Right atrium auricular region (tissue), 2 donors: ENCODE measurements around the gene GGNBP2. TPM values are rescaled to one million over a fixed set of nuclear protein-coding genes. Genes with fewer than 3 reads are reported as not detected.

Experiments used
- DNase-seq: peaks from one replicate; pipeline ENCODE4 v3.0.0-alpha.2; 2019; ENCODE audit warnings: low spot score
- H3K27ac ChIP-seq, 2 donors: fragments of 200-600 bp; sonication (generic); 1 replicate in 1 of 2; 2 replicates in 1 of 2; pipeline ENCODE4 v1.5.1; 2016 to 2019
- H3K27me3 ChIP-seq, 2 donors: fragments of 200-600 bp; sonication (generic); one replicate each; pipeline versions ENCODE4 v1.5.1 to v1.6.0; 2017 to 2019
- H3K36me3 ChIP-seq: fragments of 200-600 bp; sonication (generic); one replicate; pipeline ENCODE4 v1.5.1; 2016
- H3K4me1 ChIP-seq, 2 donors: fragments of 200-600 bp; sonication (generic); one replicate each; pipeline versions ENCODE4 v1.5.1 to v1.6.0; 2017 to 2019
- H3K4me3 ChIP-seq, 2 donors: fragments of 200-600 bp; sonication (generic); 1 replicate in 1 of 2; 2 replicates in 1 of 2; pipeline ENCODE4 v1.5.1; 2017 to 2019; ENCODE audit warnings: mild to moderate bottlenecking in 1 of 2, moderate library complexity in 1 of 2
- H3K9me3 ChIP-seq, 2 donors: fragments of 200-600 bp; sonication (generic); one replicate each; pipeline ENCODE4 v1.5.1; 2019
- total RNA-seq, 2 donors: library from RNA; depleted of rRNA; stranded (reverse); fragments of >200 nt; gene quantifications; one replicate each; pipeline ENCODE4 v1.1.0, GENCODE V29; 2016
- TF ChIP-seq, protein P1 (sequence below), 2 donors: fragments of 200-600 bp; sonication (generic); IDR thresholded peaks; one replicate each; pipeline ENCODE4 v1.5.1; 2019; ENCODE audit warnings: antibody characterized with exemption in 2 of 2

GGNBP2 gene
- total RNA-seq, 2 donors from 2014 or later, result 26.7 to 30.1 TPM

DNA sequence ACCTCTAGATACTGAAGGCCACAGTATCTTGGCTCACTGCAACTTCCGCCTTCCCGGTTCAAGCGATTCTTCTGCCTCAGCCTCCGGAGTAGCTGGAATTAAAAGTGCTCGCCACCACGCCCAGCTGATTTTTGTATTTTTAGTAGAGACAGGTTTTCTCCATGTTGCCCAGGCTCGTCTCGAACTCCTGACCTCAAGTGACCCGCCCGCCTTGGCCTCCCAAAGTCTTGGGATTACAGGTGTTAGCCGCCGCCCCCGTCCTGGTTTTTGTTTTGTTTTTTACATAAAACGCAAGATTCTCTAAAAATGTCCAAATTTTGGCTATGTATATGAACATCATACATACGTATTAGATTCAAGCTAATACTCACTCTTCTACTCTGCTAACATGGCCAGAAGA, 2.0 kb upstream of the GGNBP2 start:
- Histone ChIP-seq H3K4me1 (peaks cover 0 to 31% of the 10 kb centered on the region in 2 donors), H3K9me3 (no peaks in the 10 kb centered on the region), H3K27me3 (no peaks in the 10 kb centered on the region), H3K36me3 (peaks cover 8% of the 10 kb centered on the region), H3K27ac (no peak overlapping the region), H3K4me3 (no peak overlapping the region)
- TF ChIP-seq, protein P1, sequence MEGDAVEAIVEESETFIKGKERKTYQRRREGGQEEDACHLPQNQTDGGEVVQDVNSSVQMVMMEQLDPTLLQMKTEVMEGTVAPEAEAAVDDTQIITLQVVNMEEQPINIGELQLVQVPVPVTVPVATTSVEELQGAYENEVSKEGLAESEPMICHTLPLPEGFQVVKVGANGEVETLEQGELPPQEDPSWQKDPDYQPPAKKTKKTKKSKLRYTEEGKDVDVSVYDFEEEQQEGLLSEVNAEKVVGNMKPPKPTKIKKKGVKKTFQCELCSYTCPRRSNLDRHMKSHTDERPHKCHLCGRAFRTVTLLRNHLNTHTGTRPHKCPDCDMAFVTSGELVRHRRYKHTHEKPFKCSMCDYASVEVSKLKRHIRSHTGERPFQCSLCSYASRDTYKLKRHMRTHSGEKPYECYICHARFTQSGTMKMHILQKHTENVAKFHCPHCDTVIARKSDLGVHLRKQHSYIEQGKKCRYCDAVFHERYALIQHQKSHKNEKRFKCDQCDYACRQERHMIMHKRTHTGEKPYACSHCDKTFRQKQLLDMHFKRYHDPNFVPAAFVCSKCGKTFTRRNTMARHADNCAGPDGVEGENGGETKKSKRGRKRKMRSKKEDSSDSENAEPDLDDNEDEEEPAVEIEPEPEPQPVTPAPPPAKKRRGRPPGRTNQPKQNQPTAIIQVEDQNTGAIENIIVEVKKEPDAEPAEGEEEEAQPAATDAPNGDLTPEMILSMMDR (IDR thresholded peaks at IDR 0.05), result no peak
- DNase-seq, result no peak

DNA sequence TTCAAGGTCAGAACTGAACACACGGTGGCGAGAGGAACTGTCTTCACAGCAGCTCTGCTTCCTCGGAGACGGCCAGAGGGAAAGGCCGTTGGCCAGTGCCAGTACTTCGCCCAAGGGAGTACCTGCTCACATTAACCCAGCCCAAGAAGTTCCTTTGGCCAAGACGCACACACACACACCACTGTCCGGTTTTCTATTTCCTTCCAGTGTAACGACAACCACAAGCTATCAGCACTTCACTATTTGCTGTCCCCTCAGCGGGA, 744 bp upstream of the GGNBP2 start:
- H3K27me3 ChIP-seq, result no peaks in the 10 kb centered on the region
- peak overlapping the region; percentile 100 for H3K27ac ChIP-seq
- H3K4me3 ChIP-seq, result peak overlapping the region; percentile 98
- TF ChIP-seq, protein P1 (IDR thresholded peaks at IDR 0.05), result peak in 1 of 2 donors; percentile 27
- no peaks in the 10 kb centered on the region for H3K9me3 ChIP-seq
- H3K36me3 ChIP-seq, result no peaks in the 10 kb centered on the region
- H3K4me1 ChIP-seq, result peaks cover 0 to 43% of the 10 kb centered on the region in 2 donors
- DNase-seq, result peak; percentile 66

- Histone ChIP-seq H3K27ac (peak overlapping the region; percentile 100), H3K27me3 (no peaks in the 10 kb centered on the region), H3K36me3 (no peaks in the 10 kb centered on the region), H3K4me3 (peak overlapping the region; percentile 98), H3K4me1 (peaks cover 0 to 46% of the 10 kb centered on the region in 2 donors), H3K9me3 (no peaks in the 10 kb centered on the region)
- TF ChIP-seq, protein P1 (IDR thresholded peaks at IDR 0.05), result no peak
- no peak for DNase-seq
These were observed 352 bp downstream of the GGNBP2 start for GRCh38 chr17:36545077-36545464.

DNA sequence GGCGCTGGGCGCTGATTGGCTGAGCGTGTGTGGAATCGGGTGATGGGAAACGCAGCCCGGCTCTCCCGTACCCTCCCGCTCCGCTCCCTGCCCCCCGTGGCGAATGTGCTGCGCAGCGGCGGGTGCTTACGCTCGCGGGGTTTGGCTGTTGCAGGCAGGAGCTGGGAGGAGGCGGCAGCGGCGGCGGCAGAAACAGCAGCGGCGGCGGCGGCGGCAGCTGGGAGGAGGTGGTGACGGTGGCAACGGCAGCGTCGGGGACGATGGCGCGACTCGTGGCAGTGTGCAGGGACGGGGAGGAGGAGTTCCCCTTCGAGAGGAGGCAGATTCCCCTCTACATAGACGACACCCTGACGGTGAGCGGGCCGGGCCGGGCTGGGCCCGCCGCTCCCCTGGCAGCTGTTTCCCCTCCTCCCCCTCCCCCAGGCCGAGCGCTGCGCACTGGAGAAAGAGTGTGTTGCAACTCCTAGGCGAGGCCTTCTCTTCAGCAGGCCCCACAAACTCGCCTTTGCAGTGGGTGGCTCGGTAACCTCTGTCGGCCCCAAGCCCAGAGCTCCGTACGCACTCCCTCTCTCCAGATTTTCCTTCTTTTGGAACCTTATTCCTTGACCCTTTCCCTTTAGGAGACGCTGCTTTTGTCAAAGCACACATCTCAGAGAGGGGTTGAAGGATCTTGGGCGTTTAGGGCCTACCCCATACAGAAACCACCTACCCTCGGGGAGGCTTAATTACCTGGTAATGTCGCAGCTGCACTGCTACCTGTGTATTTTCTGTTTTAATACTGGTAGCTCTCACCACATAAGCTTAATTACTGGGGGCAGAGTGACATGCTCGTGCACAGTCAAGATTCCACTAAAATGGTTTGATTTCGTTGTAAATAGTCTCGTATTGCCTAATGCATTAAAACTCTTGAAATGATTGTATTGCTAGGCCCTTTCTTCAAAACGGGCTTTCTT, 1.0 kb downstream of the GGNBP2 start:
- Histone ChIP-seq H3K36me3 (no peaks in the 10 kb centered on the region), H3K9me3 (no peaks in the 10 kb centered on the region), H3K27me3 (no peaks in the 10 kb centered on the region), H3K27ac (peak overlapping the region; percentile 100), H3K4me3 (peak overlapping the region; percentile 98), H3K4me1 (peaks cover 0 to 52% of the 10 kb centered on the region in 2 donors)
- TF ChIP-seq, protein P1 (IDR thresholded peaks at IDR 0.05), result no peak
- peak; percentile 97 for DNase-seq

DNA sequence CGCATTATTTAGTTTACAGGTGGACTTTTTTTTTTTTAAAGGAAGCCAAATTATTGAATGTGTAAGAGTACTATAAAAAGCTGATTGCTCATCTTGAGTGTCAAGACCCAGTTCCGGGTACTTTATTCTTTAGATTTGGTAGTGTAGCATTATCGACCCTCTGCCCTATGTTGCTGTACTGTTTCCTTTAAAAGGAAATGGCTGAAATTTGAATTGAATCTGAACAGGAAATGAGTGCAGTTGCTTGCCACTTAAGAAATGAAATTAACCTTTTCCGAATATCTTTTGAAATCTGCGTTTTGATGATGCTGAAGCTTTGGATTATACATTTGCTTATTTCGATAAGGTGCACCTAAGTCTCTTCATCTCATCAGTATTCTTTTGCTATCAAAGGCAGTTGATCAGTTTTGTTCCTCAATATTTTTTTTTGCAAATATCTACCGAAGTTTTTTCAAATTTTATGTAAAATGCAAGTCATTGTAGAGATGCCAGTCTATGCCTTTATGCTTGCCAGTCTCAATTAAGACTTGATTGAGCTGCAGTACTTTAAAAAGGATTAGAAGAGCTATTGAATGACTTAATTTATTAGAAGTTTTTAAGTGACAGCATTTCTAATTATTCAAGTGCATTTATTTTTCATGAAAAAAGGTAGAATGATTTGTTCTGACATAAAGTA, 1.8 kb downstream of the GGNBP2 start:
- Histone ChIP-seq H3K9me3 (no peaks in the 10 kb centered on the region), H3K27ac (peak overlapping the region; percentile 100), H3K4me3 (peak overlapping the region; percentile 98), H3K27me3 (no peaks in the 10 kb centered on the region), H3K36me3 (no peaks in the 10 kb centered on the region), H3K4me1 (peaks cover 0 to 56% of the 10 kb centered on the region in 2 donors)
- DNase-seq, result no peak
- TF ChIP-seq, protein P1 (IDR thresholded peaks at IDR 0.05), result no peak
